HepG2 (cell line): Measurements from ENCODE around the gene SLC25A15. TPM values are rescaled to one million over a fixed set of nuclear protein-coding genes. Genes with fewer than 3 reads are reported as not detected.
A peak's percentile ranks its signal among the peaks of the same experiment; 100 is the strongest.

Source experiments
- ARNT2 ChIP-seq: sonication (generic); formaldehyde crosslinking; IDR thresholded peaks from 2 replicates; pipeline ENCODE4 v1.8.0; 2022; ENCODE audit warnings: mild to moderate bottlenecking, low read depth, missing genetic modification reagents, moderate library complexity
- ATF4 ChIP-seq, 2 experiments: fragments of 450-650 bp in 1 of 2; sonication (generic) in 1 of 2; formaldehyde crosslinking; IDR thresholded peaks; 2 replicates each; pipeline versions ENCODE4 v1.5.0 to v1.8.0; 2020 to 2022; ENCODE audit warnings: mild to moderate bottlenecking in 1 of 2, missing genetic modification reagents in 1 of 2
- DNMT3B ChIP-seq: conservative IDR thresholded peaks from 2 replicates; pipeline ENCODE4 v1.6.1; 2016; ENCODE audit warnings: missing biosample characterization, control low read depth
- HMG20B ChIP-seq: conservative IDR thresholded peaks from 2 replicates; pipeline ENCODE4 v1.6.1; 2016; ENCODE audit warnings: missing genetic modification reagents, missing compliant biosample characterization
- HNRNPUL1 ChIP-seq: fragments of 200-400 bp; formaldehyde crosslinking; IDR thresholded peaks from 2 replicates; pipeline ENCODE4 v1.6.1; 2017; ENCODE audit warnings: low read depth, mild to moderate bottlenecking, low read length, moderate library complexity
- KDM3A ChIP-seq: IDR thresholded peaks from 2 replicates; pipeline ENCODE4 v1.6.1; 2018; ENCODE audit warnings: low read depth, missing compliant biosample characterization
- KLF9 ChIP-seq: IDR thresholded peaks from 2 replicates; pipeline ENCODE4 v1.6.1; 2016; ENCODE audit warnings: low read depth
- KMT2A ChIP-seq: sonication (generic); formaldehyde crosslinking; IDR thresholded peaks from 2 replicates; pipeline ENCODE4 v1.4.0; 2020; ENCODE audit warnings: missing genetic modification reagents
- POLR2AphosphoS5 ChIP-seq: IDR thresholded peaks from 2 replicates; pipeline ENCODE4 v1.6.1; 2012; ENCODE audit warnings: low read depth, low read length
- SMARCC2 ChIP-seq: fragments of 450-650 bp; IDR thresholded peaks from 2 replicates; pipeline ENCODE4 v1.6.1; 2017; ENCODE audit warnings: antibody characterized with exemption, mild to moderate bottlenecking
- ZFP1 ChIP-seq: IDR thresholded peaks from 2 replicates; pipeline ENCODE4 v1.6.1; 2016
- ZFYVE20 ChIP-seq: sonication (generic); formaldehyde crosslinking; IDR thresholded peaks from 2 replicates; pipeline ENCODE4 v1.8.0; 2023; ENCODE audit warnings: low read depth, mild to moderate bottlenecking, moderate library complexity, missing genetic modification reagents, borderline replicate concordance
- ZNF205 ChIP-seq: IDR thresholded peaks from 2 replicates; pipeline ENCODE4 v1.6.1; 2018; ENCODE audit warnings: missing biosample characterization, missing genetic modification reagents
- ZNF207 ChIP-seq: fragments of 450-650 bp; IDR thresholded peaks from 2 replicates; pipeline ENCODE4 v1.6.1; 2016; ENCODE audit warnings: antibody characterized with exemption, borderline replicate concordance
- ZNF275 ChIP-seq: sonication (generic); formaldehyde crosslinking; IDR thresholded peaks from 2 replicates; pipeline ENCODE4 v1.8.0; 2022; ENCODE audit warnings: missing genetic modification reagents, mild to moderate bottlenecking, inconsistent platforms, borderline replicate concordance
- ZNF362 ChIP-seq: sonication (generic); formaldehyde crosslinking; IDR thresholded peaks from 2 replicates; pipeline ENCODE4 v1.4.0; 2020; ENCODE audit warnings: missing genetic modification reagents, mild to moderate bottlenecking, borderline replicate concordance
- ZNF766 ChIP-seq: sonication (generic); formaldehyde crosslinking; IDR thresholded peaks from 2 replicates; pipeline ENCODE4 v1.5.0; 2020; ENCODE audit warnings: missing genetic modification reagents, borderline replicate concordance
- ZNF772 ChIP-seq: sonication (generic); formaldehyde crosslinking; IDR thresholded peaks from 2 replicates; pipeline ENCODE4 v1.5.0; 2020; ENCODE audit warnings: mild to moderate bottlenecking, missing genetic modification reagents
- ZNF782 ChIP-seq: sonication (generic); formaldehyde crosslinking; IDR thresholded peaks from 2 replicates; pipeline ENCODE4 v1.4.0; 2020; ENCODE audit warnings: missing genetic modification reagents, mild to moderate bottlenecking, borderline replicate concordance
- ZXDC ChIP-seq: sonication (generic); formaldehyde crosslinking; IDR thresholded peaks from 2 replicates; pipeline ENCODE4 v1.5.0; 2020; ENCODE audit warnings: mild to moderate bottlenecking, missing genetic modification reagents
- polyA plus RNA-seq, 8 experiments: library from polyadenylated mRNA; depleted of rRNA in 3 of 8; stranded (reverse) in 7 of 8; unstranded in 1 of 8; fragments of >200 nt; fragmentation: Illumina TruSeq in 4 of 8; extraction: Trizol in 4 of 8; gene quantifications; 2 replicates each; pipeline versions ENCODE4 v1.2.1 to v1.2.3, GENCODE V29; 2011 to 2016; ENCODE audit warnings: low read depth in 4 of 8, missing spikeins in 1 of 8, mixed read lengths in 1 of 8; ENCODE audit not compliant: insufficient read depth in 1 of 8
- total RNA-seq, 5 experiments: library from RNA; depleted of rRNA; stranded (reverse); fragments of >200 nt; fragmentation: Illumina TruSeq; extraction: Trizol; gene quantifications; 2 replicates each; pipeline ENCODE4 v1.2.3, GENCODE V29; 2016; ENCODE audit warnings: low read depth in 1 of 5
- TF ChIP-seq, protein P1 (sequence below): sonication (generic); formaldehyde crosslinking; IDR thresholded peaks from 2 replicates; pipeline ENCODE4 v1.5.1; 2020; ENCODE audit warnings: mild to moderate bottlenecking, missing genetic modification reagents, moderate library complexity
- TF ChIP-seq, protein P2 (sequence below): IDR thresholded peaks from 2 replicates; pipeline ENCODE4 v1.6.1; 2016; ENCODE audit warnings: missing genetic modification reagents, missing compliant biosample characterization

SLC25A15 gene
- total and polyA plus RNA-seq, 2 of the 13 experiments (the other 11 are each of a cell fraction or from before 2014, with no cell fraction given), result 17.3 to 39.1 TPM

DNA sequence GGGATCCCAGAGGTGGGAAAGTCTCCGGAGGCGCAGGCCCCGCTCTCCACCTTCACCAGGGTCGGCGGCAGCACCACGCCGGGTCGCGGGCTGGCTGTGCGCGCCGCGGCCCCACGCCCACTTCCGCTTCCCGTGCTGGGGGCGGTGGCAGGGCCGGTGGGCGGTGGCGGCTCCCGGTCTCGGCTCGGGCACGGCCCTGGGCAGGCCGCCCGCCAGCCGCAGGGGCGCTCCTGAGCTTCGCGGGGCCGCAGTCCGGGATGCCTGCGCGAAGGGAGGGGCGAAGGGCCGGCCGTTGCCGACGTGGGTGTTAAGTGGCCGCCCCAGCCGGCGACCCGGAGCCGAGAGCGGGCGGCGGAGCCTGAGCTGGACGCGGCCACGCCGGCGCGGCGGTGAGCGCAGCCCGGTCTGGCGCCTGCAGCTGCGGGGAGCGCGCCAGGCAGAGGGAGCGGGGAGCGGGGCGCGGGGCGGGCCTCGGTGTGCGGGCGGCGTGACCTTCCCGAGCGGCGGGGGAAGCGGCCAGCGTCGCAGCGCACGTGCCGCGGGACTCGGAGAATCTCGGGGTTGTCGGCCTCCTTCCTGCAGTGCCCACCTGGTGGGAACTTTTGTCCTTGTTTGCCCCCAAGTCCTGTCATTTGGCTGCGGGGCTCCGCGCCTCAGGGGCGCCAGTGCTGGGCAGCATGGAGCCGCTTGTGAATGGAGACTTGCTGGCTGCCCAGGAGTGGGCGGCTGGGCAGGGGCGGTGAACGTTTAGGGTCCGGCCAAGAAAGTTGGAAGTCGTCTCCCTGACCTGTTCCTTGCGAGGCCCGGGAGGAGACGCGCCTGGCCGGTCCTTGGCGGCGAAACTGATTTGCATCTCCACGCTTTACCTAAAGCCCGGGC is at the start of gene SLC25A15 (continued):
- TF ChIP-seq ZFYVE20, result no peak
- peak; percentile 79 for TF ChIP-seq ARNT2 (CRISPR knock-in tag)
- TF ChIP-seq KDM3A (CRISPR knock-in tag), result no peak
- peak; percentile 69 for TF ChIP-seq POLR2AphosphoS5
- no peak; the same call in 1 of the 2 replicates for TF ChIP-seq KMT2A (CRISPR knock-in tag)
- TF ChIP-seq HNRNPUL1, result no peak
- TF ChIP-seq ZNF772, result no peak; the same call in 1 of the 2 replicates
- TF ChIP-seq ZNF766 (CRISPR knock-in tag), result 0 out of 2 replicates have a peak, but pooled peaks have one; percentile 41
- no peak for TF ChIP-seq ZNF362 (CRISPR knock-in tag)
- TF ChIP-seq DNMT3B (CRISPR knock-in tag), result no peak
- TF ChIP-seq, protein P1, sequence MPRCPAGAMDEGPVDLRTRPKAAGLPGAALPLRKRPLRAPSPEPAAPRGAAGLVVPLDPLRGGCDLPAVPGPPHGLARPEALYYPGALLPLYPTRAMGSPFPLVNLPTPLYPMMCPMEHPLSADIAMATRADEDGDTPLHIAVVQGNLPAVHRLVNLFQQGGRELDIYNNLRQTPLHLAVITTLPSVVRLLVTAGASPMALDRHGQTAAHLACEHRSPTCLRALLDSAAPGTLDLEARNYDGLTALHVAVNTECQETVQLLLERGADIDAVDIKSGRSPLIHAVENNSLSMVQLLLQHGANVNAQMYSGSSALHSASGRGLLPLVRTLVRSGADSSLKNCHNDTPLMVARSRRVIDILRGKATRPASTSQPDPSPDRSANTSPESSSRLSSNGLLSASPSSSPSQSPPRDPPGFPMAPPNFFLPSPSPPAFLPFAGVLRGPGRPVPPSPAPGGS (CRISPR knock-in tag), result peak; percentile 29
- no peak for TF ChIP-seq ZNF275 (CRISPR knock-in tag)
- TF ChIP-seq ZFP1, result no peak
- TF ChIP-seq KLF9 (CRISPR knock-in tag), result no peak
- TF ChIP-seq HMG20B (CRISPR knock-in tag), result no peak
- TF ChIP-seq, protein P2, sequence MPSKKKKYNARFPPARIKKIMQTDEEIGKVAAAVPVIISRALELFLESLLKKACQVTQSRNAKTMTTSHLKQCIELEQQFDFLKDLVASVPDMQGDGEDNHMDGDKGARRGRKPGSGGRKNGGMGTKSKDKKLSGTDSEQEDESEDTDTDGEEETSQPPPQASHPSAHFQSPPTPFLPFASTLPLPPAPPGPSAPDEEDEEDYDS (CRISPR knock-in tag), result peak; percentile 38; the same call in 1 of the 2 replicates
- no peak for TF ChIP-seq SMARCC2
- no peak for TF ChIP-seq ZNF205
- TF ChIP-seq ZNF207, result no peak
- TF ChIP-seq ATF4 (CRISPR knock-in tag; IDR thresholded peaks at IDR 0.05), result no peak
- no peak for TF ChIP-seq ZXDC (CRISPR knock-in tag)
- 0 out of 2 replicates have a peak, but pooled peaks have one; percentile 18 for TF ChIP-seq ZNF782 (CRISPR knock-in tag)
